ENCODE data around the gene BNC2. TPM values are rescaled to one million over a fixed set of nuclear protein-coding genes. Genes with fewer than 3 reads are reported as not detected.

Gene BNC2
- total RNA-seq, 1 experiment from 2014 or later, result 43.6 TPM

GRCh38 chr9:16721972-16722371, 148.5 kb downstream of the BNC2 start:
- no peaks in the 10 kb centered on the region for H3K36me3 Mint-ChIP-seq (ENCODE audit: insufficient read depth in 1 of 3, low read depth in 3 of 3)
- Histone ChIP-seq H3K56ac (ENCODE audit: insufficient read length, low read depth, low read length) (no peak overlapping the region), H2BK120ac (ENCODE audit: low read depth, low read length, poor library complexity, severe bottlenecking) (no peak overlapping the region), H4K5ac (ENCODE audit: insufficient read length, low read depth, low read length) (no peak overlapping the region), H3K4ac (ENCODE audit: low read depth, low read length) (no peak overlapping the region), H3T11ph (ENCODE audit: low read length) (no peak overlapping the region), H3K4me1 (ENCODE audit: insufficient read depth, low read length) (peaks cover 8% of the 10 kb centered on the region; the same call in 1 of the 2 replicates), H3K27me3 (ENCODE audit: insufficient read depth, low read length) (no peaks in the 10 kb centered on the region), H3K27ac (ENCODE audit: insufficient read length, low read depth, low read length) (no peak overlapping the region), H3K9ac (ENCODE audit: extremely low read depth, insufficient read length, low read length) (no peak overlapping the region), H3K18ac (ENCODE audit: insufficient read length, low read depth, low read length) (no peak overlapping the region), H3K14ac (ENCODE audit: insufficient read depth, low read length) (no peak overlapping the region), H2AFZ (ENCODE audit: low read length) (no peak overlapping the region), H4K8ac (replicated peaks; ENCODE audit: insufficient read length, low read depth, low read length) (no peak overlapping the region), H2BK12ac (ENCODE audit: insufficient read length, low read depth, low read length) (no peak overlapping the region), H2BK15ac (ENCODE audit: low read depth, low read length) (no peak overlapping the region), H3K4me2 (ENCODE audit: insufficient read depth, insufficient read length, low read length) (no peak overlapping the region), H2AK5ac (ENCODE audit: insufficient read length, low read length) (no peak overlapping the region), H3K23ac (ENCODE audit: insufficient read length, low read depth, low read length) (no peak overlapping the region), H4K91ac (ENCODE audit: insufficient read length, low read depth, low read length) (no peak overlapping the region), H3K9me3 (ENCODE audit: control insufficient read depth, low read depth, low read length) (no peaks in the 10 kb centered on the region), H3K79me2 (ENCODE audit: insufficient read depth, low read length) (no peaks in the 10 kb centered on the region), H4K20me1 (ENCODE audit: control insufficient read depth, insufficient read depth, insufficient read length) (no peaks in the 10 kb centered on the region), H2BK5ac (ENCODE audit: insufficient read length, low read length) (no peak overlapping the region), H3K23me2 (ENCODE audit: insufficient read length, low read depth, low read length, poor library complexity, severe bottlenecking) (peaks cover 3% of the 10 kb centered on the region), H3K79me1 (ENCODE audit: insufficient read depth, low read depth, low read length, poor library complexity, severe bottlenecking) (no peaks in the 10 kb centered on the region), H2BK20ac (ENCODE audit: low read depth, low read length, poor library complexity, severe bottlenecking) (no peak overlapping the region)
- no CpG with 5 or more reads among the region's 6 CpGs for WGBS (ENCODE audit: extremely low coverage, insufficient read length, low lambda C conversion rate)
- H3K27ac Mint-ChIP-seq, result peak overlapping the region in 1 of 3 experiments; percentile 65; a peak in 2 of 7 replicates
- H3K4me1 Mint-ChIP-seq, result peaks cover 55 to 63% of the 10 kb centered on the region in 2 experiments
- H3K9me3 Mint-ChIP-seq, result no peaks in the 10 kb centered on the region
- DNase-seq, result no peak
- TF ChIP-seq CTCF (conservative IDR thresholded peaks at IDR 0.05), result no peak
- no peaks in the 10 kb centered on the region for H3K27me3 Mint-ChIP-seq (ENCODE audit: low read depth)
- H3K4me3 Mint-ChIP-seq, result no peak overlapping the region

Data from H9 (cell line).